Measurements from ENCODE around the gene HSPG2.

DNA sequence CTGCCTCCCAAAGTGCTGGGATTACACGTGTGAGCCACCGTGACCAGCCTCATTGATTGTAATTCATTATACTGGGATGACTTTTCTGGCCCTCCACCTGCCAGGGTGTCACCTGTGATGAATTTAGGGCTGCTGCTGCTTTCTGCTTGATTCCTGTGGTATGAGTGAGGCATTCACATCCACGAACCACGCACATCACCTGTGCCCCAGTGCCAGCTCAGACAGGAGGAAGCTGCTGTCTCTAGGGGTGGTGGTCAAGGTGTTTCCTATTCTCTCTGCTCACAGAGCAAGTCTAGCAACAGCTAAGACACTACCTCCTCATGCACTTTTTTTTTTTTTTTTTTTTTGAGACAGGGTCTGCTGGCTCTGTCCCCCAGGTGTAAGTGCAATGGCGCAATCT lies 137.4 kb downstream of the HSPG2 start:
- TF ChIP-seq, protein P1, sequence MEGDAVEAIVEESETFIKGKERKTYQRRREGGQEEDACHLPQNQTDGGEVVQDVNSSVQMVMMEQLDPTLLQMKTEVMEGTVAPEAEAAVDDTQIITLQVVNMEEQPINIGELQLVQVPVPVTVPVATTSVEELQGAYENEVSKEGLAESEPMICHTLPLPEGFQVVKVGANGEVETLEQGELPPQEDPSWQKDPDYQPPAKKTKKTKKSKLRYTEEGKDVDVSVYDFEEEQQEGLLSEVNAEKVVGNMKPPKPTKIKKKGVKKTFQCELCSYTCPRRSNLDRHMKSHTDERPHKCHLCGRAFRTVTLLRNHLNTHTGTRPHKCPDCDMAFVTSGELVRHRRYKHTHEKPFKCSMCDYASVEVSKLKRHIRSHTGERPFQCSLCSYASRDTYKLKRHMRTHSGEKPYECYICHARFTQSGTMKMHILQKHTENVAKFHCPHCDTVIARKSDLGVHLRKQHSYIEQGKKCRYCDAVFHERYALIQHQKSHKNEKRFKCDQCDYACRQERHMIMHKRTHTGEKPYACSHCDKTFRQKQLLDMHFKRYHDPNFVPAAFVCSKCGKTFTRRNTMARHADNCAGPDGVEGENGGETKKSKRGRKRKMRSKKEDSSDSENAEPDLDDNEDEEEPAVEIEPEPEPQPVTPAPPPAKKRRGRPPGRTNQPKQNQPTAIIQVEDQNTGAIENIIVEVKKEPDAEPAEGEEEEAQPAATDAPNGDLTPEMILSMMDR (IDR thresholded peaks at IDR 0.05), result no peak
- no peak for TF ChIP-seq POLR2AphosphoS5 (IDR thresholded peaks at IDR 0.05; ENCODE audit: low read depth, low read length)
- TF ChIP-seq, protein P2, sequence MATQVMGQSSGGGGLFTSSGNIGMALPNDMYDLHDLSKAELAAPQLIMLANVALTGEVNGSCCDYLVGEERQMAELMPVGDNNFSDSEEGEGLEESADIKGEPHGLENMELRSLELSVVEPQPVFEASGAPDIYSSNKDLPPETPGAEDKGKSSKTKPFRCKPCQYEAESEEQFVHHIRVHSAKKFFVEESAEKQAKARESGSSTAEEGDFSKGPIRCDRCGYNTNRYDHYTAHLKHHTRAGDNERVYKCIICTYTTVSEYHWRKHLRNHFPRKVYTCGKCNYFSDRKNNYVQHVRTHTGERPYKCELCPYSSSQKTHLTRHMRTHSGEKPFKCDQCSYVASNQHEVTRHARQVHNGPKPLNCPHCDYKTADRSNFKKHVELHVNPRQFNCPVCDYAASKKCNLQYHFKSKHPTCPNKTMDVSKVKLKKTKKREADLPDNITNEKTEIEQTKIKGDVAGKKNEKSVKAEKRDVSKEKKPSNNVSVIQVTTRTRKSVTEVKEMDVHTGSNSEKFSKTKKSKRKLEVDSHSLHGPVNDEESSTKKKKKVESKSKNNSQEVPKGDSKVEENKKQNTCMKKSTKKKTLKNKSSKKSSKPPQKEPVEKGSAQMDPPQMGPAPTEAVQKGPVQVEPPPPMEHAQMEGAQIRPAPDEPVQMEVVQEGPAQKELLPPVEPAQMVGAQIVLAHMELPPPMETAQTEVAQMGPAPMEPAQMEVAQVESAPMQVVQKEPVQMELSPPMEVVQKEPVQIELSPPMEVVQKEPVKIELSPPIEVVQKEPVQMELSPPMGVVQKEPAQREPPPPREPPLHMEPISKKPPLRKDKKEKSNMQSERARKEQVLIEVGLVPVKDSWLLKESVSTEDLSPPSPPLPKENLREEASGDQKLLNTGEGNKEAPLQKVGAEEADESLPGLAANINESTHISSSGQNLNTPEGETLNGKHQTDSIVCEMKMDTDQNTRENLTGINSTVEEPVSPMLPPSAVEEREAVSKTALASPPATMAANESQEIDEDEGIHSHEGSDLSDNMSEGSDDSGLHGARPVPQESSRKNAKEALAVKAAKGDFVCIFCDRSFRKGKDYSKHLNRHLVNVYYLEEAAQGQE (IDR thresholded peaks at IDR 0.05; ENCODE audit: insufficient read depth in 1 of 2, low read depth in 2 of 2, low read length in 1 of 2), result no peak

Measured in Panc1 (cell line).